Stimulated activated CD4-positive, alpha-beta T cell treated with anti-CD3 and anti-CD28 coated beads, Interleukin-4, amount 100 ng/mL, for 1 hour (primary cell): Measurements from ENCODE around the gene CCDC15.
"Not testable (repeated sequence)": the region's sequence is repeated elsewhere in the genome, so short reads cannot be mapped to it uniquely, and the experiment has no call there.

ENCODE experiments used
- DNase-seq: peaks from one replicate; pipeline ENCODE4 v3.0.0-alpha.2; 2020

Gene CCDC15

DNA sequence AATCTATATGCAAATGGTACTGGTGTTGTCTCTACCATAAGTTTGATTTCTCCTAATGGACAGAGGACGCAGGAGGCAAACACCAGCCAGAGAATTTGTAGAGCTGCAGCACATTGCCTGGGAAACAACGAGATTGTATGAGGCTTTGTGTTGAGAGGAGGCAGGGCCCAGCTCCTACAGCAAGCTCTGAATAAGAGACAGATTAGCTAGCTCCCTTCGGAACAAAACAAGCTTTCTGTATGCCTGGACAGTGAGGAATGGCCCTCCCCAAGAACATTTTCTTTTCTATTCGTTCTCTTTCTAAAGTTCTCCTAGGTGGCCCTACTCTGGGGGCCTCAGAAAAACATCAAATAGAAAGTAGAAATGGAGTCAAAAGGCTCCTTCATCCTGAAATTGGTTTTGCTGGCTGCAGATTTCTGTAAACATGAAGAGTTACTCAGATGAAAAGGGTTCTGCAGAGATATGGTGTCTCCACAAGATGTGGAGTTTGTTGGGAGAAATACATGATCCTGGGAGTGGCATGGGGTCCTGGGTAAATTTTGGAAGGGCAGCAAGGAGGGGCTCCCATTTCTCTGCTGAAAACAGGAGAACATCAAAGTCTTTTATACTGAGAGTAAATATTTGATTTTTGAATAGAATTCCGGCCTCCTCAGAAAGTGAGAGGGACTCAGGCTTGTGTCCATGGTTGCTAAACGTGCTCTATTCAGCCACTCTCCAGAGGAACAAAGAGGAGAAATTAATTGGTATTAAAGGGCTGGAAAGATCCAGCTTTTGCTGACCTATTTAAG, 11.3 kb upstream of the CCDC15 start:
- DNase-seq: no peak

DNA sequence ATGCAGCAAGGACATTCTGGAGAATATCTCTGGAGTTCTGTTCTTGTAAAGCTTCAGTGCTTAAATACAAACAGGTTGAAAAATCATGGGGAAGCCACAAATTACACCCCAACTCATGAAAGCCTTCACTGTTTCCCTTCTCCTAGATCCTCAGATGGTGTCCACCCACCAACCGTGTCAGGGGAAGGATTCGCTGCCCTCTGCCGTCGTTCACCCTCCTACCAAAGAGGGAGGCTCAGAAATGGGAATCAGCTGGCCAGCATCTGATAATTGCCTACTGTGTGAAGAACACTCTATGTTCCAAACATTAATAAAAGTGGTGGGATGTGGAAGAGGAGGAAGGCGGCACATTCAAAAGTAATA, 10.8 kb upstream of the CCDC15 start:
- DNase-seq: no peak

DNA sequence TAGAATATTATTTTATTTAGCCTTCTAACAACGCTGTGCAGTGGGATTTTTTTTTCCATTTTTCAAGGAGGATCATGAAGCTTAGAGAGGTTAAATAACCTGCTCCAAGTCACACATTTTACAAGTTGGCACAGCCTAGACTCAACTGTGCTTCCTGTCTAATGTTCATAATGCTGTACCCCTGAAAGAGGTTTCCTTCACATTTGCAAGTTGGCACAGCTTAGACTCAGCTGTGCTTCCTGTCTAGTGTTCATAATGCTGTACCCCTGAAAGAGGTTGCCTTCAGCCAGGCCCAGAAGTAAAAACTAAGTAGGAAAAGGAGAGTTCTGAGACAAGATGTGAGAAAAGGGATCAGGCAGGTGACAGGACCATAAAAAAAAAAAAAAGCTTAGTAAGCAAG, 10.3 kb upstream of the CCDC15 start:
- DNase-seq: no peak

DNA sequence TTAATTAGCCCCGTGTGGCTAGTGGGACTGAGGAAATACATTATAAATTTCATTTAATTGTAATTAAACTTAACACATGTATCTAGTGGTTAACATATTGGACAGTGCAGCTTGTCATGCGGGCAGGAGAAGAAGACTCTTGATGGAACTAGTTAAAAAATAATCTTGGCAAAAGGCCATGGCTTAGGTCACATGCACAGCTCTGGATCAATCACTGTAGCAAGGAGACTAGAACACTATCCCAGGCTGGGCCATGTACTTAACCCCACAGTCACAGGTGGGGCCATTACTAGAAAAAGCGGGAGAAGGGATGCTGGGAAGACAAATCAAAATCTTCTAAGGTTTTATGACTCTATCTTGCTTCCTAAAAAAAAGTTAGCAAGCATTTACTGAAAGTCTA, 9.4 kb upstream of the CCDC15 start:
- DNase-seq: no peak

DNA sequence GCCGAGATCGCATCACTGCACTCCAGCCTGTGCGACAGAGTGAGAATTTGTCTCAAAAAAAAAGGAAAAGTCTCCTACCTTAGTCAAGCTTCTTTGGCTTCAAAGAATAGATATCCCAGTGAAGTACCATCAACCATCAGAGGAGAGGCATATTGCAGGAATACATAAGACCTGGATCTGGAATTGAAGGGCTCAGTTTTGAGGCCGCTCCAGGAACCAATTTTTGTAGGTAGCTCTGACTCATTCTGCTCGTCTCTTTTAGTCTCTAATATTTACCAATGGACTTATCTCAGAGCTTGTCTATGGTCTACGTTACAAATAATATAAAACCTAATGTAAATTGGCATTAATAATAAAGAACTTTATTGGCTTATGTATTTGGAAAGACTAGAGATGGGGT, 8.2 kb upstream of the CCDC15 start:
- no peak for DNase-seq

DNA sequence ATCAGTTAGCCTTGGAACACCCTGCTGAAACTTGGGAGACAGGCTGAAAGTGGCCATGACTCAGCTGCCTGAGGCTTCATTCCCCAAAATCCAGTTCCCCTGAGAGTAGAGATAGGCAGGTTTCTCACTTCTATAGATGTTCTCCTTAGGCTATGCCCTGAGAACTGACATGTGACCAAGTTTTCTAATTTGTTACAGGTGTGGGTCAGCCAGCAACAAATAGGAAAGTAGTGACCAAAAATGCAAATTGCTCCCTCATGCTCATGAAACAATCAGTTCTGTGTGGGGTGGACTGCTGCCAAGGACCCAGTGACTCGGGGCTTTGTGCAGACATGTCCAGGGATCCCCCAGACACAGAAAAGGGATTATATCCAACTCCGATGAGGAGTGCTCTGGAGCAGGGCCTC, 7.3 kb upstream of the CCDC15 start:
- DNase-seq: no peak

DNA sequence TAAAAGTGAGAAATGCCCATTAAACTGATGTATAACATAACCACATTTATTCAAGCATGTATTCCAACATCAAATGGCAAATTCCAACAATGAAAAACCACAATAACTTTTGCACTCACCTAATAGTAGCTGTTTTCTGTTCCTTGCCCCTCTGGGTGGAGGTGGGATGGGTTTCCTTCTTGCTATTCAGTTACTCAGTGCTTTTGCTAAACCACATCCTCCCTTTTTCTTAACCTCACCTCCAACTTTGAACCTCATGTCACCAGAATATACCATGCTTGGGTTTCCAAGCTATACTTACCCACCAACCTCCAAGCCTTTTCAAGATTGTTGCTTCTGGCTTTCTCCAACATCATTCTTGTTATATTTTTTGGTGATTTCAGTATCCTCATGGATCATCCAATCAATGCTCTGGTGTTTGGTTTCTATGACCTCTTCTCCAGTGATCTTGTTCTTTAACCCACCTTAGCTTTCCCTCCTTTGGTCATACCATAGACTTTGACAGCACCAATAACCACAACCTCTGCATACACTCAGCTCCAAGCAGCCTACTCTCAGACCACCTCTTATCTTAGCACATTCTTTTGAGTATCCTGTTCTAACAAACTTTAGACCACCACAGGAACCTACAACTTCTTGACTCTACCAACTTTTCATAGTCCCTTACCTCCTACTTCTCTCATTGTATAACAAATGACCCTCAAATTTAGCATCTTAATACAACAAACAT, 3.2 kb upstream of the CCDC15 start:
- DNase-seq: no peak

DNA sequence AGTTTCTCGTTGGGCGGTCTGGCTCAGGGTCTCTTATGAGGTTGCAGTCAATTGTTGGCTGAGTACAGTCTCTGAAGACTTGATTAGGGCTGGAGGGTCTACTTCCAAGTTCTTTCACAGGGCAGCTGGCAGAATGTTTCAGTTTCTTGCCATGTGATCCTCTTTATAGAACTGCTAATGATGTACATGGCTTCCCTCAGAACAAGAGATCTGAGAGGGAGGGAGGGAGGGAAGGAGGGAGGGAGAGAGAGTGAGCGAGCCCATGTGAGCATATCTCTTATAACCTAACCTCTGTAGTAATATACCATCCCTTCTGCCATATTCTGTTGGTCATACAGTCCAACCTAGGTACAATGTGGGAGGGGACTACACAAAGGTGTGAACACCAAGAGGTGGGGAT, 2.7 kb upstream of the CCDC15 start:
- no peak for DNase-seq

DNA sequence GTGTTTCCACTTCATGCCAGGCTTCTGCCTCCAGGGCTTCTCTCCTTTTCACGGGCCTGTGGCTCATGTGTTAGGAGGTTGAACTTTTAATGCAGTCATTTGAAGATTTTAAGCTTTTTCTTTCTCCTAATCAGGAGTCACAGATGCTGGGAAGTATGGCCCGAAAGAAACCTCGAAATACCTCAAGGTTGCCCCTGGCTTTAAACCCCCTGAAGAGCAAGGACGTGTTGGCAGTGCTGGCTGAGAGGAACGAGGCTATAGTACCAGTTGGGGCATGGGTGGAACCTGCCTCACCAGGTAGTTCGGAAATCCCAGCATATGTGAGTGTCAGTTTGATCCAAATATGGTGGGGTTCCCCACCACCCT, 571 bp downstream of the CCDC15 start:
- no peak for DNase-seq

DNA sequence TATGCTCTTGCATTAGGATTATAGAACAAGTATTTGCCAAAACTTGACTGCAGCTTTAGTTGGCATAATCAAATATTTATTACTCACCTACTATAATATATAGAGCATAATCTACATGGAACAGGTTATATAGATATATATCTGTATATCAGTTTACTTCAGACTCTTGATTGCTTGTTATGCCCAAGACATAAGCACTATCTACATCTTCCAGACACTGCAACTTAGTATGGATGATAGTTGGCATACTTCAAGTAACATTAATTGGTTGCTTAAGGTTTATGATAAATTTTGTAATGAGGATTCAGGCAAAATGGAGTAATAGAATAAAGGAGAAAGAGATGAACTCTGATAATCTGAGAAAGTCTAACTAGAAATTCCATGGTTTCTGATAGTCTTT, 1.0 kb downstream of the CCDC15 start:
- no peak for DNase-seq

DNA sequence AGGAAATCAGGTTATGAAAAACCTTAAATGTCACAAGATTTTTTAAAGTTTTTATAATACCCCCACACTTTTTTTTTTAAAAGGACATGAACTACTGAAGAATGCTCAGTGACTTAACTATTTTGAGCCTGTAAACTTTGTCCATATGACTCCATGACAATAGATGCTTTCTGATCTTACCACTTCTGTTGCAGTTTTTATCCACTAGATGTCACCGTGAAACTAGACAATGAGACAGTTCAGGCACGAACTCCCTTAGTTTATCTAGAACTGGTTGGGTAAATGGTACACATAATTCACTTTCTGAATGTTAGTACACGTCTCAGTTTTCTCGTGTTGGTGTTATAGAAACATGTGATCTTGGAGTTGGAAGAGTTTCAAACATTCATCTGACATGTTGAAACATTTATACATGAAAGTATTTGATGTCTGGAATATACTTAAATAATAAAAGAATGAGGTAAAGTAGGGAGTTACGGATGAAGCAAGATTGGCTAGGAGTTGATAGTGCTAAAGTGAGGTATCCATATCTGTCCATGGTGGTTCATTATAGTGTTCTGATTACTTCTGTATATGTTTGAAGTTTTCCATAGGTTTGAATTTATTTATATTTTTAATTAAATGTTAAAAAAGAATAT, 8.1 kb downstream of the CCDC15 start:
- no peak for DNase-seq

DNA sequence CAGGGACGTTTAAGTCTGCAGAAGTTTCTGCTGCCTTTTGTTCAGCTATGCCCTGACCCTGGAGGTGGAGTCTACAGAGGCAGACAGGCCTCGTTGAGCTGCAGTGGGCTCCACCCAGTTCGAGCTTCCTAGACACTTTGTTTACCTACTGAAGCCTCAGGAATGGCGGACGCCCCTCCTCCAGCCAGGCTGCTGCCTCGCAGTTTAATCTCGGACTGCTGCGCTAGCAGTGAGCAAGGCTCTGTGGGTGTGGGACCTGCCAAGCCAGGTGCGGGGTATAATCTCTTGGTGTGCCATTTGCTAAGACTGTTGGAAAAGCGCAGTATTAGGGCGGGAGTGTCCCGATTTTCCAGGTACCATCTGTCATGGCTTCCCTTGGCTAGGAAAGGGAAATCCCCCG, 14.2 kb downstream of the CCDC15 start:
- DNase-seq: not testable (repeated sequence)

DNA sequence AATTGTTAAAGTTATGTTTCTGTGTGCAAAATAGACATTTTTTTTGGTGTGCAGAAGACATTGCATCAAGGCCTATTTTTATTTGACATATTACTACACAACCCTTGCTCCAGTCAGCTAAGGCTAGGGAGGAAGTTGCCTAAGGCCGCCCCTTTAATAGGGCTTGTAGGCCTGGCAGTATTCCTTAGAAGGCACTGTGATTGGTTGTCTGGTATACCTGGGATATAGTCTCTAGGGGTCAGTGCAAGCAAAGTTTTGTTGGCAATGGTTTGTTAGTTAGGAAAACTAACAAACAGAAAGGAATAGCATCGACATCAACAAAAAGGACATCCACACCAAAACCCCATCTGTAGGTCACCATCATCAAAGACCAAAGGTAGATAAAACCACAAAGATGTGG, 16.9 kb downstream of the CCDC15 start:
- DNase-seq: no peak

DNA sequence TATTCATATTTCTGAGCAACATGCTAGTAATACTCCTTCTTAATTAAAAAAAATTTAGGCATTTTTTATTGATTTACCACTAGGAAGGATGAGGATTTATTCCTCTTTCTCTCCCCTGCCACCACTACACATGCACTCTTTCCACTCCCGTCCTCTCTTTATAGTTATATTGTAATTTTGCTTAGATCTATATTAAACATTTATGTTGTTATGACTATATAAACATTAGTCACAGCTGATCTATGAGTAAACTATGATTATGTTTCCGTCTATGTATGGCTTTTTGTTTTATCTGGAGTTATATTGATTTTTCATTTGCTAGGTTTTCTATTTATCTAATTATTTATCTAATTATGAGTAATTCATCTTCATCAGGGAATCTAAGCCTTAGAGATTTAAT, 17.8 kb downstream of the CCDC15 start:
- no peak for DNase-seq

DNA sequence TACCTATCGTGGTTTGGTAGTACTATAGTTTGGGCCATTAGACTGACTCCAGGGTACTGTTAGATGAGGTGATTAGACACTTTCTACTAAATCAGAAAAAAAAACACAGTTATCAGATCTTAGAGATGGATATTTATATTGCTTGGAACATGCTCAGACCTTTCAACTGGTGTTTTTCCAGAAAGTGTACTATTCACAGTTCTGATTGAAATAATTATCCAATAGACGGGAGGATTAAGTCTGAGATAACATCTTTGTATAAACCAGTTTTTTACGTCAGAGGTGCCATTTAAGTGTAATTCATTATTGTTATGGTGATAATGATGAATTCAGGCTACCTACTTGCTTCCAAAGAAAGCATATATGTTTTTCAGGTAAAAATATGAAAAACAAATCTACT, 22.5 kb downstream of the CCDC15 start:
- no peak for DNase-seq

DNA sequence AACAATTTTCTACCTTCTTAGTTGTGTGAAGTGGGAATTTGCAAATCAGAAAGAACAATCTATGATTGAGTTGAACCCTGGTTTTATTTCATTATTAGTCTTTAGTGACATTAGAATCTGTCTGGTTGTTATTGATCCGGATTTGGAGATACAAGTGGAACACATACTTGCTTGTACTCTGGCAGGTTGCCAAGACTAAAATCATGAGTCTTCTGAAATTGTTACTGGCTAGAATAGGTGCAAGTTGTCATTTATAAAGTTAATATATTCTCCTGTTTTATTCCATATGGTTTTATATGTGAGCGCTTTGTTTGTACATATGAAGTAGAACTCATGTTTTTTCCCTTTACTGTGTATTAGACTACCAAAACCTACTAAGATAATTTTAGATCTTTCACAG, 23.0 kb downstream of the CCDC15 start:
- DNase-seq: no peak

DNA sequence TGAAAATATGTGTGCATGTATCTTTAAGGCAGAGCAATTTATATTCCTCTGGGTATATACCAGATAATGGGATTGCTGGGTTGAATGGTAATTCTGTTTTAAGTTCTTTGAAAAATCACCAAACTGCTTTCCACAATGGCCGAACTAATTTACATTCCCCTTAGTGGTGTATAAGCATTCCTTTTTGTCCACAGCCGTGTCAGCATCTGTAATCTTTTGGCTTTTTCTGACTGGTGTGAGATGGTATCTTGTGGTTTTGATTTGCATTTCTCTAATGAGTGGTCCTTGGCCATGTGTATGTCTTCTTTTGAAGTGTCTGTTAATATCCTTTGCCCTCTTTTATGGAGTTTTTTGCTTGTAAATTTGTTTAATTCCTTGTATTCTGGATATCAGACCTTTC, 24.3 kb downstream of the CCDC15 start:
- DNase-seq: no peak

DNA sequence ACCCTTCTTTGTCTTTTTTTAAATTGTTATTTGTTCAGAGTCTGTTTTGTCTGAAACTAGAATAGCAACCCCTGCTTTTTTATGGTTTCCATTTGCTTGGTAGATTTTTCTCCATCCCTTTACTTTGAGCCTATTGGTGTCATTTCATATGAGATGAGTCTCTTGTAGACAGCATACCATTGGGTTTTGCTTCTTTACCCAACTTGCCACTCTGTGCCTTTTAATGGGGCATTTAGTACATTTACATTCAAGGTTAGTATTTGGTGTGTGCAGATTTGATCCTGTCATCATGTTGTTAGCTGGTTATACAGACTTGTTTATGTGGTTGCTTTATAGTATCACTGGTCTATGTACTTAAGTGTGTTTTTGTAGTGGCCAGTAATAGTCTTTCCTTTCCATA, 28.0 kb downstream of the CCDC15 start:
- DNase-seq: no peak

DNA sequence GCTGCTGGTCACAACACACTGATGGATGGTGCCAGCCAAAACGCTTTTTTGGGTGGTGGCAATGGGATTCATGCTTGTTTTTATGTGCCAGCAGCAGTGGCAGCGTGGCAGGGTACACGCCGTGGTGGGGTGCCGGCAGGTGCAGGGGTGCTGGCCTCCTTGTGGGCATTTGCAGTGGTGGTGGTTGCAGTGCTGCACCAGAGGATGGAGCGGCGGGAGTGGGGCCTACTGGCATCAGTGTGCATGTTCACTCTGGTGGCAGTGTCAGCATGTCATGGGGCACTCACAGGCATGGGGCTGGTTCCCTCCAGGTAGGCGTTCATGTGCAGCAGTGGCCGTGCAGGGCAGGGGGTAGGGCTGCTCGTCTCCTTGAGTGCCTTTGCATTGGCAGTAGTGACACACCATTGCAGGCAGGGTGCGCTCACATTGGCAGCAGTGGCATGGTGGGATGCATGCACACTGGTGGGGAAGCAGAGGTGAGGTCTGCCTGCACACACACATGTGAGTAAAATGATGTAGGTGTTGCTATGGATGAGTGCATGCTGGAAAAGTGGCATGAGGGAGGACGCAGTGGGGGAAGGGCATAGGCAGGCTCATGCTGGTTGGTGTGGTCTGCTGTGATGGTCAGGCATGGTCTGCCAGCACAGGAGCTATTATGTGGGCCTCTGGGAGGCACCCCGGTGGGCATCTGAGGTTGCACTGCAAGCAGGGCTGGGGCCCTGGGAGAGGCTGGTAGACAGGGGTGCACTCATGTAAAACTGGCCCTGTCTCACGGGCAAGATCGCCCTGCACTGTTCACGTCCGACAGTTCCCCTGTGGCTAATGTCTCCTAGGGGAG, 29.9 kb downstream of the CCDC15 start:
- DNase-seq: no peak

DNA sequence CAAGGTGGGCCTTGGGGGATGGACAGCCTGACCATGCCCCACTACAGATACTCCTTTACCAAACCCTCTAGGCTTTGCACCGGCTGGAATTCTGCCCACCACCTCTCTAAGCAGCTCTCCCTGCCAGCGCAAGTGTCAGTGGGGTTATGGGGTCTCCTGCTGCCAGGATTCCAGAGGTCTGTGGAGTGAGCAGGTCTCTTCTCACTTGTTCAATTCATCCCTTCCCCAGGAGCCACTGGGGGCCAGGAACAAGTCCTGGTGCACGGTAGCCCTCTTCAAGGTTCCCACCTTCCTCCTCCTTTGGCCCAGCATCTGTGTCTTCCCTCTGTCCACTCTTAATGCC, 30.5 kb downstream of the CCDC15 start:
- DNase-seq: no peak

DNA sequence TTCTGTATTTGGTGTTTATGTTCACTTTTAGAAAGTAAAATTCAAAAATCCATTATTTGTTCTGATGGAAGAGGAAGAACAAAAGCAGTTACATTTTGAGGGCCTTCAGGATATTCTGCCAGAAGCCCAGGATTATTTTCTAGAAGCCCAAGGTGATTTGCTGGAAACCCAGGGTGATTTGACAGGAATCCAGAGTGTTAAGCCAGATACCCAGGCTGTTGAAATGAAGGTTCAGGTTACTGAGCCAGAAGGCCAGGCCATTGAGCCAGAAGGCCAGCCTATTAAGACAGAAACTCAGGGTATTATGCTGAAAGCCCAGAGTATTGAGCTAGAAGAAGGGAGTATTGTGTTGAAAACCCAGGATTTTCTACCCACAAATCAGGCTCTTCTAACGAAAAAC, 33.1 kb downstream of the CCDC15 start:
- DNase-seq: no peak

DNA sequence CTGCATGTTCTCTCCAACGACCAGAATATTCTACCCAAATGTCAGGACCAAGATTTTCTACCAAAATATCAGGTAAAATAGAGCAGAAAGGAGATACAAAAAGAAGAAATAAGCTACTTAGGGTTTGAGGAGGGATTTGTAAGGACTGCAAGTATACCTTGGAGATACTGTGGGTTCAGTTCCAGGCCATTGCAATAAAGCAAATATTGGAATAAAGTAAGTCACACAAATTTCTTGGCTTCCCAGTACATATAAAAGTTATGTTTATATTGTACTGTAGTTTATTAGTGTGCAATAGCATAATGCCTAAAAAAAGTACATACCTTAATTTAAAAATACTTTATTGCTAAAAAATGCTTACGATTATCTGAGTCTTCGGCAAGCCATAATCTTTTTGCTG, 34.1 kb downstream of the CCDC15 start:
- DNase-seq: no peak

DNA sequence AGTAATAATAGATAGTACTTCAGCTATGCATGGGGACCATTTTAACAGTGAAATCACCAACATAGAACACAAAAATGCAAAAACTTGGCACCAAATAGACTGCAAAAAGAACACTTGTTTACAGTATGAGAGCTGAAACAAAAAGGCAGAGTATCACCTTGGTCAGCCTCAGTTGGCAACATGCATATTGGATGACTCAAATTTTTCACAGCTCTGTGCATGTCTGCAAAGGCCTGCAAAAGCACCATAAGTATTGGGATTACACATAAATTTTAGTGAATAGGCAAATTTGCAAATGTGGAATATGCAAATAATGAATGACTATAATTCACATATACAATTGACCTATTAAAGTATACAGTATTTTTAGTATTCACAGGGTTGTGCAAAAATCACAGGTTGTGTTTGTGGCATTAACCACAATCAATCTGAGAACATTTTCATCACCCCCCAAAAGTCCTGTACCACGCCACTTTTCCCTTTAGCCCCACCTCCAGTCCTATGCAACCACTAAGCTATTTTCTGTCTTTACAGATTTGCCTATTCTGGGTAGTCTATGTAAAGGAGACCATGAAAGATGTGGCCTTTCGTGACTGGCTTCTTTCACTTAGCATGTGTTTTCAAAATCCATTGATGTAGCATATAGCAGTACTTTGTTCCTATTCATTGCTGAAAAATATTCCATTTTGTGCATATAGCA, 47.2 kb downstream of the CCDC15 start:
- no peak for DNase-seq
